Activated CD4-positive, CD25-positive, alpha-beta regulatory T cell treated with anti-CD3 and anti-CD28 coated beads, Interleukin-2, amount 50 U/mL, for 16 hours (primary cell): ENCODE measurements around the gene PGAM5.

Experiments used
- DNase-seq: peaks from one replicate; pipeline ENCODE4 v3.0.0-alpha.2; 2020; ENCODE audit warnings: low read depth, low spot score

PGAM5 gene

GRCh38 chr12:132710405-132711079 is at the start of gene PGAM5:
Gene PGAM5 (plus strand): TSS chr12:132710842. CDS start chr12:132710877, 35 bp downstream.
- DNase-seq, result peak; percentile 82

- no peak for DNase-seq
These were observed 49.6 kb upstream of the PGAM5 start for GRCh38 chr12:132660996-132661395.

GRCh38 chr12:132661972-132662371 is 48.7 kb upstream of the PGAM5 start:
- no peak for DNase-seq

GRCh38 chr12:132662901-132663755 is 47.5 kb upstream of the PGAM5 start:
- no peak for DNase-seq

- no peak for DNase-seq
These were observed 46.2 kb upstream of the PGAM5 start for GRCh38 chr12:132664206-132665148.

GRCh38 chr12:132665149-132665491 is 45.5 kb upstream of the PGAM5 start:
- no peak for DNase-seq

GRCh38 chr12:132665794-132666193 is 44.8 kb upstream of the PGAM5 start:
- DNase-seq, result no peak

- DNase-seq, result no peak
These were observed 42.2 kb upstream of the PGAM5 start for GRCh38 chr12:132668191-132669088.

- no peak for DNase-seq
These were observed 41.3 kb upstream of the PGAM5 start for GRCh38 chr12:132669166-132669879.

GRCh38 chr12:132672116-132672515 is 38.5 kb upstream of the PGAM5 start:
- no peak for DNase-seq

- no peak for DNase-seq
These were observed 38.0 kb upstream of the PGAM5 start for GRCh38 chr12:132672678-132673077.

- DNase-seq, result no peak
These were observed 37.1 kb upstream of the PGAM5 start for GRCh38 chr12:132673288-132674179.

GRCh38 chr12:132674561-132674960 is 36.1 kb upstream of the PGAM5 start:
- DNase-seq, result no peak

GRCh38 chr12:132675757-132676432 is 34.7 kb upstream of the PGAM5 start:
- no peak for DNase-seq

GRCh38 chr12:132677492-132677891 is 33.1 kb upstream of the PGAM5 start:
- DNase-seq, result no peak

GRCh38 chr12:132685400-132685799 is 25.2 kb upstream of the PGAM5 start:
- DNase-seq, result no peak

- no peak for DNase-seq
These were observed 23.8 kb upstream of the PGAM5 start for GRCh38 chr12:132686825-132687210.
